Pancreas (tissue), 10 donors: ENCODE measurements around the gene RERE. TPM values are rescaled to one million over a fixed set of nuclear protein-coding genes. Genes with fewer than 3 reads are reported as not detected.

Experiments used
- ATAC-seq, 4 donors: fragments of 200-7000 bp; cut with Tn5 transposase; one replicate each; pipeline versions ENCODE4 v1.8.0 to v1.9.1; 2020; ENCODE audit warnings: mild to moderate bottlenecking in 4 of 4, moderate library complexity in 4 of 4
- DNase-seq, 6 donors: peaks; one replicate each; pipeline ENCODE4 v3.0.0-alpha.2; 2020
- FAIRE-seq: peaks from 2 replicates; lab custom pipeline; 2012; peaks lifted over from hg19 to GRCh38; lab: Jason Lieb, UNC
- H3K27ac ChIP-seq, 4 donors: fragments of 200-600 bp; sonication (generic); 1 replicate in 3 of 4; 2 replicates in 1 of 4; pipeline versions ENCODE4 v1.5.0 to v1.8.0; 2020
- H3K27me3 ChIP-seq, 4 donors: fragments of 200-600 bp; one replicate each; pipeline ENCODE4 v1.8.0; 2021
- H3K36me3 ChIP-seq, 3 donors: fragments of 200-600 bp; sonication (generic) in 1 of 3; one replicate each; pipeline versions ENCODE4 v1.5.0 to v1.8.0; 2020 to 2021
- H3K4me1 ChIP-seq, 3 donors: fragments of 200-600 bp; one replicate each; pipeline ENCODE4 v1.8.0; 2021
- H3K4me3 ChIP-seq, 4 donors: fragments of 200-600 bp; sonication (generic) in 2 of 4; one replicate each; pipeline versions ENCODE4 v1.5.0 to v1.8.0; 2020 to 2021
- H3K9me3 ChIP-seq, 4 donors: fragments of 200-600 bp; one replicate each; pipeline ENCODE4 v1.8.0; 2021
- WGBS, 2 donors: extraction: QIAGEN DNeasy Blood & Tissue Kit; methylation state at CpG; one replicate each; pipeline ENCODE4 v1.1.7; 2013; 5-methylcytosine and 5-hydroxymethylcytosine counted together
- intact Hi-C, 3 donors: fragments of 100-400 bp; cut with DNase I; formaldehyde crosslinking; loops; one replicate each; pipeline versions ENCODE4 v1.11.1 to v1.14.2; 2022
- polyA plus RNA-seq, 2 donors: library from polyadenylated mRNA; stranded (reverse); fragments of 200-250 nt; gene quantifications; one replicate each; pipeline ENCODE4 v1.2.3, GENCODE V29; 2013
- total RNA-seq, 6 donors: library from RNA; stranded (reverse); fragmentation: NEBNext Ultra II Directional in 4 of 6; extraction: Animal tissue kit (Norgen Biotek cat#: 25700) in 4 of 6; gene quantifications; one replicate each; pipeline versions ENCODE4 v1.2.1 to v1.2.4, GENCODE V29; 2021 to 2023
- TF ChIP-seq, protein P1 (sequence below), 4 donors: fragments of 200-600 bp; sonication (generic) in 3 of 4; IDR thresholded peaks; one replicate each; pipeline versions ENCODE4 v1.5.0 to v1.8.0; 2021; ENCODE audit warnings: antibody characterized with exemption in 4 of 4
- donor health status: healthy with polysubstance abuse.
- donor health status: DM: no; HTN: no; CAD: no; lungs with moderate emphysema.
- donor health status: DM: no; HTN: no; CAD: no.
- donor health status: control.
- donor health status: control.
- donor health status: Bipolar disorder and iron deficiency.
- donor health status: DM: yes; HTN: yes; CAD: no.
- donor health status: DM: no; HTN: no; CAD: no.
- donor health status: DM: no; HTN: no; CAD: no.
- donor health status: DM: yes; HTN: yes; CAD: no.

RERE gene
- total and polyA plus RNA-seq, 8 donors, result 27.0 to 76.7 (median 50.7) TPM

- Histone ChIP-seq H3K9me3 (no peaks in the 10 kb centered on the region), H3K27me3 (no peaks in the 10 kb centered on the region), H3K27ac (no peak overlapping the region), H3K36me3 (no peaks in the 10 kb centered on the region), H3K4me3 (no peak overlapping the region), H3K4me1 (peaks cover 0 to 8% (median 0%) of the 10 kb centered on the region in 3 donors)
- TF ChIP-seq, protein P1, sequence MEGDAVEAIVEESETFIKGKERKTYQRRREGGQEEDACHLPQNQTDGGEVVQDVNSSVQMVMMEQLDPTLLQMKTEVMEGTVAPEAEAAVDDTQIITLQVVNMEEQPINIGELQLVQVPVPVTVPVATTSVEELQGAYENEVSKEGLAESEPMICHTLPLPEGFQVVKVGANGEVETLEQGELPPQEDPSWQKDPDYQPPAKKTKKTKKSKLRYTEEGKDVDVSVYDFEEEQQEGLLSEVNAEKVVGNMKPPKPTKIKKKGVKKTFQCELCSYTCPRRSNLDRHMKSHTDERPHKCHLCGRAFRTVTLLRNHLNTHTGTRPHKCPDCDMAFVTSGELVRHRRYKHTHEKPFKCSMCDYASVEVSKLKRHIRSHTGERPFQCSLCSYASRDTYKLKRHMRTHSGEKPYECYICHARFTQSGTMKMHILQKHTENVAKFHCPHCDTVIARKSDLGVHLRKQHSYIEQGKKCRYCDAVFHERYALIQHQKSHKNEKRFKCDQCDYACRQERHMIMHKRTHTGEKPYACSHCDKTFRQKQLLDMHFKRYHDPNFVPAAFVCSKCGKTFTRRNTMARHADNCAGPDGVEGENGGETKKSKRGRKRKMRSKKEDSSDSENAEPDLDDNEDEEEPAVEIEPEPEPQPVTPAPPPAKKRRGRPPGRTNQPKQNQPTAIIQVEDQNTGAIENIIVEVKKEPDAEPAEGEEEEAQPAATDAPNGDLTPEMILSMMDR (IDR thresholded peaks at IDR 0.05), result no peak
- FAIRE-seq, result no peak
- WGBS, 2 donors, result 67 to 72% methylated on average over 4 of the region's 4 CpGs
- intact Hi-C loops, result no loop called here
- DNase-seq, result no peak
- no peak for ATAC-seq
These were observed 227.9 kb downstream of the RERE start for GRCh38 chr1:8589571-8589970.

DNA sequence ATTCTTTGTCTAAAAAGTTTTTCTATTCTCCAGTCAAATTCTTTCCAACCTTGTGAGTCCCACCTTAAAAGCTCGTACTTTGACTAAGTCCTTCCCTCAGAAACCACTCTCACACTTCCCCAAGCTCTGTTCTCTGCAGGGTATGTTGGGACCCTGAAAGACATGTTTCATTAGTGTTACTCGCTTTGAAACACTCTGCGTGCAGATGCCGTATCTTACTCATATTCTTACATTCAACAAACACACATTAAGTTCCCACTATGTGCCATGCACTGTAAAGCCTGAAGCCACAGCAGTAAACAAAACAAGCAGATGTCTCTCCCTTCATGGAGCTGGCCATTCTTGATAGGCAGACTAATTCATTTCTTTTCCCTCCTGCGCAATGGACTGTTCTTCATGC, 229.7 kb downstream of the RERE start:
- intact Hi-C loops, result no loop called here
- ATAC-seq (no peak), FAIRE-seq (no peak), DNase-seq (no peak)
- Histone ChIP-seq H3K27ac (no peak overlapping the region), H3K36me3 (no peaks in the 10 kb centered on the region), H3K27me3 (no peaks in the 10 kb centered on the region), H3K4me3 (no peak overlapping the region), H3K4me1 (peaks cover 0 to 8% (median 0%) of the 10 kb centered on the region in 3 donors), H3K9me3 (no peaks in the 10 kb centered on the region)
- 82 to 87% methylated on average over 5 of the region's 5 CpGs for WGBS, 2 donors
- TF ChIP-seq, protein P1 (IDR thresholded peaks at IDR 0.05), result no peak

DNA sequence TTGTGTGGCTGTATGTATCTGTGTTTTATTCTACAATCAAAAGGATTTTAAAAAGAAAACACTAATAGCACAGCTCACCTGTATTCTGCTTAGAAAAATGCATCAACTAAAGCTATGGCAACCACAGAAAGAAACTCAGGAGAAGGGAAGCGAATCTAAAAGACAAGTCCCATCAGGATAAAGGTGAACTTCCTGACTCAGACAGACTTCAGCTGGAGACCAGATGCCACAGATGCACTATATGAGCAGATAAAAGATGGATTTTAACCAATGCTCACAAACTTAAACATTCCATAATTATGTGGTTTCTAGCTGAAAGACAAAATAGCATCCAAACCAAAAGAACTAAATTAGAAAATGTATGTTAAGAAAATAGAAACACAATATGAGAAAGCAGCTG, 231.0 kb downstream of the RERE start:
- Histone ChIP-seq H3K36me3 (no peaks in the 10 kb centered on the region), H3K27me3 (no peaks in the 10 kb centered on the region), H3K9me3 (no peaks in the 10 kb centered on the region), H3K4me3 (no peak overlapping the region), H3K4me1 (peaks cover 0 to 8% (median 0%) of the 10 kb centered on the region in 3 donors), H3K27ac (no peak overlapping the region)
- no peak for ATAC-seq
- 97% methylated on average over 1 of the region's 1 CpG for WGBS, 2 donors
- TF ChIP-seq, protein P1 (IDR thresholded peaks at IDR 0.05), result no peak
- no peak for DNase-seq
- FAIRE-seq, result no peak
- intact Hi-C loops, result no loop called here

- no peak for FAIRE-seq
- H3K27ac ChIP-seq, result no peak overlapping the region
- no peaks in the 10 kb centered on the region for H3K36me3 ChIP-seq
- intact Hi-C loops, result no loop called here
- DNase-seq, result no peak
- no peaks in the 10 kb centered on the region for H3K9me3 ChIP-seq
- TF ChIP-seq, protein P1 (IDR thresholded peaks at IDR 0.05), result no peak
- H3K27me3 ChIP-seq, result no peaks in the 10 kb centered on the region
- H3K4me3 ChIP-seq, result no peak overlapping the region
- no peaks in the 10 kb centered on the region for H3K4me1 ChIP-seq
- 81 to 85% methylated on average over 3 of the region's 3 CpGs for WGBS, 2 donors
- no peak for ATAC-seq
These were observed 233.1 kb downstream of the RERE start for GRCh38 chr1:8584316-8584715.

DNA sequence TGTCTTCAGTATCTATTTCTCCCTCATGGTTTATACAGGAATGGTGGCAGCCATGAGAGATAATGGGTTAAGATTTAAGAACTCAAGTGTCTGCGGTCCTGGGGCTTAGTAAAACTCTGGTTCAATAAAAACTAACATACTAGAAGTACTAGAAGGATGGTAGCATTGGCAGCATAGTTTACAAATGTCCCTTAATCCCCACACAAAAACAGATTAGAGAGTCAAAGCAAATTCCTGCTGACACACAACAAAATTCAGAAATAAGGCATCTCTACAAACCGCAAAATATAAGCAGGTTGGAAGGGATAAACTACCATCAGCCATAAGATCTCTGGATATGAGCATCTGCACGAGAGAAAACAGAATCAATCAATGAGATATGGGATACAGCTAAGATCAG, 234.4 kb downstream of the RERE start:
- intact Hi-C loops, result no loop called here

More for the DNA sequence above, 234.4 kb downstream of the RERE start:
- Histone ChIP-seq H3K4me1 (no peaks in the 10 kb centered on the region), H3K4me3 (no peak overlapping the region), H3K27ac (no peak overlapping the region), H3K36me3 (no peaks in the 10 kb centered on the region), H3K27me3 (no peaks in the 10 kb centered on the region), H3K9me3 (no peaks in the 10 kb centered on the region)
- WGBS, 2 donors, result 88 to 94% methylated on average over 3 of the region's 3 CpGs
- DNase-seq (no peak), FAIRE-seq (no peak), ATAC-seq (no peak)
- TF ChIP-seq, protein P1 (IDR thresholded peaks at IDR 0.05), result no peak
